NAMALWA (cell line): ENCODE data around the gene CACNA2D3.

Source experiments
- DNase-seq: peaks from one replicate; pipeline ENCODE4 v3.0.0-alpha.2; 2015; ENCODE audit warnings: low spot score

Gene CACNA2D3

GRCh38 chr3:54918516-54918915, 796.2 kb downstream of the CACNA2D3 start:
- DNase-seq, result no peak

GRCh38 chr3:54928046-54928770, 805.9 kb downstream of the CACNA2D3 start, which contains the start of gene LRTM1:
Gene LRTM1, minus strand, starts transcription at chr3:54928059. Its CDS starts 148 bp downstream, at chr3:54927911.
- DNase-seq, result no peak

GRCh38 chr3:54931182-54931581, 808.8 kb downstream of the CACNA2D3 start:
- no peak for DNase-seq

- no peak for DNase-seq
Measured at GRCh38 chr3:54932606-54933005, 810.3 kb downstream of the CACNA2D3 start.

- DNase-seq, result no peak
Measured at GRCh38 chr3:54935869-54936268, 813.5 kb downstream of the CACNA2D3 start.

- DNase-seq, result no peak
Measured at GRCh38 chr3:54936561-54936960, 814.2 kb downstream of the CACNA2D3 start.

- DNase-seq, result no peak
Measured at GRCh38 chr3:54939557-54940300, 817.4 kb downstream of the CACNA2D3 start.

GRCh38 chr3:54940971-54941370, 818.6 kb downstream of the CACNA2D3 start:
- DNase-seq, result no peak

- no peak for DNase-seq
Measured at GRCh38 chr3:54941690-54942362, 819.5 kb downstream of the CACNA2D3 start.

GRCh38 chr3:54949491-54950044, 827.2 kb downstream of the CACNA2D3 start:
- DNase-seq, result no peak

GRCh38 chr3:54950391-54951003, 828.1 kb downstream of the CACNA2D3 start:
- DNase-seq, result no peak

GRCh38 chr3:54951405-54951804, 829.1 kb downstream of the CACNA2D3 start:
- peak; percentile 3 for DNase-seq

GRCh38 chr3:54954022-54954421, 831.7 kb downstream of the CACNA2D3 start:
- no peak for DNase-seq

GRCh38 chr3:54954521-54954920, 832.2 kb downstream of the CACNA2D3 start:
- no peak for DNase-seq

- DNase-seq, result no peak
Measured at GRCh38 chr3:54955496-54955895, 833.1 kb downstream of the CACNA2D3 start.

GRCh38 chr3:54955941-54956340, 833.6 kb downstream of the CACNA2D3 start:
- DNase-seq, result no peak

GRCh38 chr3:54957711-54958110, 835.4 kb downstream of the CACNA2D3 start:
- DNase-seq, result no peak

- DNase-seq, result no peak
Measured at GRCh38 chr3:54960082-54960481, 837.7 kb downstream of the CACNA2D3 start.

- no peak for DNase-seq
Measured at GRCh38 chr3:54960701-54961100, 838.3 kb downstream of the CACNA2D3 start.

- no peak for DNase-seq
Measured at GRCh38 chr3:54962200-54962599, 839.8 kb downstream of the CACNA2D3 start.

- no peak for DNase-seq
Measured at GRCh38 chr3:54963641-54964040, 841.3 kb downstream of the CACNA2D3 start.

- DNase-seq, result no peak
Measured at GRCh38 chr3:54964081-54964480, 841.7 kb downstream of the CACNA2D3 start.
